ENCODE results near the gene WDR91. TPM values are rescaled to one million over a fixed set of nuclear protein-coding genes. Genes with fewer than 3 reads are reported as not detected.
"Not testable (repeated sequence)": the region's sequence is repeated elsewhere in the genome, so short reads cannot be mapped to it uniquely, and the experiment has no call there.

The WDR91 gene
- total RNA-seq, 1 donor from 2014 or later = 28.8 TPM

GRCh38 chr7:135178364-135178763 lies 33.0 kb downstream of the WDR91 start:
- peak; percentile 68 for ATAC-seq

- ATAC-seq = peak; percentile 86
Measured at GRCh38 chr7:135177028-135177696, 34.2 kb downstream of the WDR91 start.

GRCh38 chr7:135175931-135176330 lies 35.4 kb downstream of the WDR91 start:
- peak; percentile 55 for ATAC-seq

GRCh38 chr7:135174941-135175340 lies 36.4 kb downstream of the WDR91 start:
- no peak for ATAC-seq

- not testable (repeated sequence) for ATAC-seq
Measured at GRCh38 chr7:135173916-135174315, 37.4 kb downstream of the WDR91 start.

- peak; percentile 30 for ATAC-seq
Measured at GRCh38 chr7:135171581-135172291, 39.6 kb downstream of the WDR91 start.

GRCh38 chr7:135170998-135171481 lies 40.3 kb downstream of the WDR91 start:
- not testable (repeated sequence) for ATAC-seq

- ATAC-seq = peak; percentile 88
Measured at GRCh38 chr7:135170274-135170997, 40.9 kb downstream of the WDR91 start, which contains the start of gene CYREN. TSS of gene CYREN (minus strand) at chr7:135170707. CDS start at chr7:135168922, 1,785 bp downstream.

- no peak for ATAC-seq
Measured at GRCh38 chr7:135169964-135170273, 41.4 kb downstream of the WDR91 start.

- ATAC-seq = peak; percentile 64
Measured at GRCh38 chr7:135169141-135169963, 42.0 kb downstream of the WDR91 start.

GRCh38 chr7:135168489-135169140 lies 42.7 kb downstream of the WDR91 start:
- ATAC-seq = no peak

GRCh38 chr7:135168001-135168400 lies 43.3 kb downstream of the WDR91 start:
- no peak for ATAC-seq

GRCh38 chr7:135167365-135167917 lies 43.9 kb downstream of the WDR91 start:
- no peak for ATAC-seq

GRCh38 chr7:135166338-135166990 lies 44.9 kb downstream of the WDR91 start:
- no peak for ATAC-seq

- no peak for ATAC-seq
Measured at GRCh38 chr7:135165862-135166261, 45.5 kb downstream of the WDR91 start.

GRCh38 chr7:135164357-135165061 lies 46.8 kb downstream of the WDR91 start:
- ATAC-seq = no peak

GRCh38 chr7:135162382-135163001 lies 48.8 kb downstream of the WDR91 start:
- no peak for ATAC-seq

GRCh38 chr7:135161669-135162068 lies 49.7 kb downstream of the WDR91 start:
- peak; percentile 10 for ATAC-seq

GRCh38 chr7:135160858-135161653 lies 50.3 kb downstream of the WDR91 start:
- ATAC-seq = peak; percentile 19

Measured in esophagus mucosa (tissue), 1 donor.